ENCODE measurements around the gene VWA7. TPM values are rescaled to one million over a fixed set of nuclear protein-coding genes. Genes with fewer than 3 reads are reported as not detected.

The VWA7 gene
- total and polyA plus RNA-seq, 10 donors, result 0.09 to 2.6 (median 1.1) TPM; not detected in 1

DNA sequence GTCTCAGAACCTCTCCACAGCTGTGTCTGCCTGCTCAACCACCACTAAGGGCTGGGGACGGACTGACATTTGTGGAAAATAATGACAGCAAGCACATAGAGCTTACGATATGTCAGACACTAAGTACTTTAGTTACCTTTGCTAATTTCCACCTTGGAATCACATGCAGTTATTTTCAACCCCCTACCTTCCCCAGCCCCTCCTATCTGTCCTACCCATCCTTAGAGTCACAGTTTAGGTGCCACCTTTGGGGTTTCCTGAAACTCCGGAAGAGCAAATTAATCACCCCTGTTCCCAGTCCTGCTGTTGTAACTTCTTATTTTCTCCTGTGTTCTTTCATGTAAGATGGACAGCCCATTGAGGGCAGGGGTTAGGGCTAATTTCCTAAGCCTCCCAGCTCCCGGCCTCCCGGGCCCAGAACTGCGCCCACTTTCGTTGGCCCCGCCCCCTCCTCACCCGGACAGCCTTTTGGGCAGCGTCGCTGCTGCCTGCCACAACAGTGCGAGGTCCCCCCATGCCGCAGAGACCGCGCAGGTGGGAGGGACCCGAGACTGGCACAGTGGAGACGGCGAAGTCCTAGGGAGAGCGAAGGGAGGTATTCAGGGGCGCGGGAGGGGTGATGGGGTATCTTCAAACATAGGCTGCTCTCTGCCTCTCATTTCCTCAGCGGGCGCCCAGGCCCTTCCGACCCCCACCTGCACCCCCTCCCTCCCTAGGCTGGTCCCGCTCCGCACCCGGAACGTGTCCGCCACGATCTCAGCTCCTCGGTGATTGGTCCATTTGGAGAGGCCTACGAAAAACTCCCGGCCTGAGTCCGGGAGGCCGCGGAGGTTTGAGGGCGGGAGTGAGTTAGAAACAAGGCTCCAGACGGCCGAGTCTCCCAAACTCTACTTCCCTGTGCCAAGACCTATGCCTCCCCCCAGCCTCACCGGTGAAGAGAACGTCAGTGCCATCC lies 49.1 kb downstream of the VWA7 start:
- H3K4me1 ChIP-seq, result peaks cover 31 to 88% (median 73%) of the 10 kb centered on the region in 6 donors
- no peak for TF ChIP-seq POLR2A (IDR thresholded peaks at IDR 0.05)
- TF ChIP-seq, protein P1, sequence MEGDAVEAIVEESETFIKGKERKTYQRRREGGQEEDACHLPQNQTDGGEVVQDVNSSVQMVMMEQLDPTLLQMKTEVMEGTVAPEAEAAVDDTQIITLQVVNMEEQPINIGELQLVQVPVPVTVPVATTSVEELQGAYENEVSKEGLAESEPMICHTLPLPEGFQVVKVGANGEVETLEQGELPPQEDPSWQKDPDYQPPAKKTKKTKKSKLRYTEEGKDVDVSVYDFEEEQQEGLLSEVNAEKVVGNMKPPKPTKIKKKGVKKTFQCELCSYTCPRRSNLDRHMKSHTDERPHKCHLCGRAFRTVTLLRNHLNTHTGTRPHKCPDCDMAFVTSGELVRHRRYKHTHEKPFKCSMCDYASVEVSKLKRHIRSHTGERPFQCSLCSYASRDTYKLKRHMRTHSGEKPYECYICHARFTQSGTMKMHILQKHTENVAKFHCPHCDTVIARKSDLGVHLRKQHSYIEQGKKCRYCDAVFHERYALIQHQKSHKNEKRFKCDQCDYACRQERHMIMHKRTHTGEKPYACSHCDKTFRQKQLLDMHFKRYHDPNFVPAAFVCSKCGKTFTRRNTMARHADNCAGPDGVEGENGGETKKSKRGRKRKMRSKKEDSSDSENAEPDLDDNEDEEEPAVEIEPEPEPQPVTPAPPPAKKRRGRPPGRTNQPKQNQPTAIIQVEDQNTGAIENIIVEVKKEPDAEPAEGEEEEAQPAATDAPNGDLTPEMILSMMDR (IDR thresholded peaks at IDR 0.05 in 8 of 11, conservative IDR thresholded peaks at IDR 0.05 in 3 of 11), result no peak
- peak; percentile 1 to 79 (median 71) for TF ChIP-seq POLR2AphosphoS5 (IDR thresholded peaks at IDR 0.05)
- intact Hi-C loops (cut with DNase I; ENCODE audit: low total_unique reads), result no loop called here
- H3K36me3 ChIP-seq, result peaks cover 7 to 61% (median 29%) of the 10 kb centered on the region in 6 donors
- no peaks in the 10 kb centered on the region for H3K27me3 ChIP-seq (replicated peaks in 1 of 7)
- peak; percentile 87 for DNase-seq
- H3K27ac ChIP-seq, result peak overlapping the region; percentile 79 to 99 (median 94)
- WGBS, 5 donors, result 76 to 81% (median 77%) methylated on average over 41 of the region's 41 CpGs
- H3K4me3 ChIP-seq, result peak overlapping the region in 7 of 8 donors; percentile 3 to 83 (median 79)
- no peaks in the 10 kb centered on the region for H3K9me3 ChIP-seq

DNA sequence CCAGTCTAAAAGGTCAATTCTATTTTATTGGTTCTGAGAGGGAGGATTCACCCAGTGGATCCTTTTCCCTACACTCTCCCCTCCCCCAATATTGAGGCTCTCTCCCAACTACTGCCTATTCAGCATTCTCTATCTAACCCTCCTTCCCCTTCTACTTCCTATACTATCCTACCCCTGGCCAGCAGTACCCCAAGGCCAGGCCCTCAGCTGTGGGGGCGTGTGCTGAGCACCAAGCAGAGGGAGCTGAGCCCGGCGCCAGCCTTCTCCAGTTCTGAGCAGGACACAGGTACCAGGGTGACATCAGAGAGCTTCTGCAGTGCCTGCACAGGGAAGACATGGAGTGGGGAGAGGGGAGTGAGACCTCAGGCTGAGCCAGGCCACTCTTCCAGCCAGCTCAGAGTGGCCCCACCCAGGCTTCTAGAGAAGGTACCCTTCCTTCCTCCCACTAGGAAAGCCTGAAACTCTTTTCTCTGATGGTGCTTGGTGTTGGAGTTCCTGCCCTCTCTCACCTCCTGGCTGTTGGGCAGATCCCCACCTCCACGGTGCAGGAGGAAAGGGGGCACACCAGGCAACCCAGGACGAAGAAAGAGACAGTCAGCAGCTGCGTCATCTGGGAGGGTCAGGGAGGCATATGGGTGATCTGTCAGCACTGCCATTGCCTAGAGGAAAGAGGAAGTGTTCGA lies 50.0 kb downstream of the VWA7 start:
- DNase-seq, result peak; percentile 88
- H3K27me3 ChIP-seq (replicated peaks in 1 of 7), result no peaks in the 10 kb centered on the region
- H3K27ac ChIP-seq, result peak overlapping the region; percentile 79 to 99 (median 94)
- intact Hi-C loops (cut with DNase I; ENCODE audit: low total_unique reads), result no loop called here
- peaks cover 7 to 53% (median 20%) of the 10 kb centered on the region in 6 donors for H3K36me3 ChIP-seq
- 31 to 43% (median 38%) methylated on average over 7 of the region's 7 CpGs for WGBS, 5 donors
- H3K4me1 ChIP-seq, result peaks cover 27 to 82% (median 65%) of the 10 kb centered on the region in 6 donors
- TF ChIP-seq, protein P1 (IDR thresholded peaks at IDR 0.05 in 8 of 11, conservative IDR thresholded peaks at IDR 0.05 in 3 of 11), result peak in 1 of 11 experiments; percentile 6
- TF ChIP-seq POLR2A (IDR thresholded peaks at IDR 0.05) (no peak), POLR2AphosphoS5 (IDR thresholded peaks at IDR 0.05) (peak in 2 of 3 donors; percentile 59 to 75)
- H3K9me3 ChIP-seq, result no peaks in the 10 kb centered on the region
- peak overlapping the region in 3 of 8 donors; percentile 80 to 83 (median 82) for H3K4me3 ChIP-seq

DNA sequence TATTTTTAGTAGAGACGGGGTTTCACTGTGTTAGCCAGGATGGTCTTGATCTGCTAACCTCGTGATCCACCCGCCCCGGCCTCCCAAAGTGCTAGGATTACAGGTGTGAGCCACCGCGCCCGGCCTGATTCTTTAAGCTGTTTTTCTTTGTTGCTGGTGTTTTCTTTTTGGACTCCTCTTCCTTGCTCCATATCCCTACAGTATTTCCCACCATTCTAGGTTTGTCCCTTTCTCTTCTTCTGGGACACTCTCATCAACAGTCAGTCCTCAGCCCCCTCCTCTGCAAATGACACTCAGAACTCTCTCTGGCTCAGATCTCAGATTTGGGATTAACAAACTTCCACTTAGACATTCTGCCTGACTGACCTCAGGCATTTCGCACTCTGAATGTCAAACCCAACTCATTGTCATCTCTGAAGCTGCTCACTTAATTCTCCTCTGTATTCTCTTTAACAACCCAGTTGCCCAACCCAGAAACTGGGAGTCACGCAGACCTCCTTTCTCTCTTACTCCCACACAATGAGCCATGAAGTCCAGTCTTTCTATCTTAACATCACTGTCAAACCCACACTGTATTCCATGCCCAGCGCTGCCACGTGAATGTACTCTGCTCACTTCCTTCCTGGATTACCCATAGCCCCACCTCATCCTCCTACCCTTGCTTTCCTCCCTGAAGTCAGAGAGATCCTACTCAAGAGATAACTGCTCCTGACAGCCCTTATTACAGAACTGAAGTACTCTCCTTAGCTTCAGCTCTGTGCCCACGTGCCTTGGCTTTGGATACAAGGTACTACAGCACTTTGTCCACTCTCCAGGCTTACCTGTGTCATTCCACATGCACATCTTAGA lies 51.4 kb downstream of the VWA7 start:
- Histone ChIP-seq H3K4me1 (peaks cover 18 to 68% (median 51%) of the 10 kb centered on the region in 6 donors), H3K27ac (peak overlapping the region in 5 of 8 donors; percentile 93 to 99 (median 95)), H3K4me3 (no peak overlapping the region), H3K27me3 (replicated peaks in 1 of 7) (no peaks in the 10 kb centered on the region), H3K36me3 (peaks cover 1 to 38% (median 6%) of the 10 kb centered on the region in 6 donors), H3K9me3 (no peaks in the 10 kb centered on the region)
- intact Hi-C loops (cut with DNase I; ENCODE audit: low total_unique reads), result no loop called here
- WGBS, 5 donors, result 76 to 79% (median 78%) methylated on average over 12 of the region's 12 CpGs
- DNase-seq, result peak; percentile 56
- TF ChIP-seq, protein P1 (IDR thresholded peaks at IDR 0.05 in 8 of 11, conservative IDR thresholded peaks at IDR 0.05 in 3 of 11), result no peak
- peak in 1 of 3 donors; percentile 55 for TF ChIP-seq POLR2AphosphoS5 (IDR thresholded peaks at IDR 0.05)
- TF ChIP-seq POLR2A (IDR thresholded peaks at IDR 0.05), result no peak

Data from spleen (tissue), 11 donors.